Adipocyte (in vitro differentiated cells): ENCODE results near the gene CAMSAP3.

ENCODE experiments used
- DNase-seq: peaks from one replicate; pipeline ENCODE4 v3.0.0-alpha.2; 2015; ENCODE audit warnings: low read depth
- H3K27me3 ChIP-seq: replicated peaks from 2 replicates; pipeline ENCODE4 v1.7.0; 2013; ENCODE audit warnings: mild to moderate bottlenecking, low read length, moderate library complexity; ENCODE audit not compliant: control insufficient read depth, insufficient read depth
- H3K36me3 ChIP-seq: 2 replicates; pipeline ENCODE4 v1.7.0; 2013; ENCODE audit warnings: low read length, mild to moderate bottlenecking, moderate library complexity; ENCODE audit not compliant: control insufficient read depth, insufficient read depth, severe bottlenecking
- H3K4me1 ChIP-seq: 2 replicates; pipeline ENCODE4 v1.7.0; 2013; ENCODE audit warnings: mild to moderate bottlenecking, low read length, moderate library complexity; ENCODE audit not compliant: control insufficient read depth, insufficient read depth
- H3K4me3 ChIP-seq: 2 replicates; pipeline ENCODE4 v1.7.0; 2013; ENCODE audit warnings: mild to moderate bottlenecking, low read length, moderate library complexity
- H3K9ac ChIP-seq: 2 replicates; pipeline ENCODE4 v1.7.0; 2013; ENCODE audit warnings: mild to moderate bottlenecking, low read length, moderate library complexity
- H3K9me3 ChIP-seq: 2 replicates; pipeline ENCODE4 v1.7.0; 2013; ENCODE audit warnings: mild to moderate bottlenecking, low read length, moderate library complexity; ENCODE audit not compliant: control insufficient read depth

The CAMSAP3 gene

DNA sequence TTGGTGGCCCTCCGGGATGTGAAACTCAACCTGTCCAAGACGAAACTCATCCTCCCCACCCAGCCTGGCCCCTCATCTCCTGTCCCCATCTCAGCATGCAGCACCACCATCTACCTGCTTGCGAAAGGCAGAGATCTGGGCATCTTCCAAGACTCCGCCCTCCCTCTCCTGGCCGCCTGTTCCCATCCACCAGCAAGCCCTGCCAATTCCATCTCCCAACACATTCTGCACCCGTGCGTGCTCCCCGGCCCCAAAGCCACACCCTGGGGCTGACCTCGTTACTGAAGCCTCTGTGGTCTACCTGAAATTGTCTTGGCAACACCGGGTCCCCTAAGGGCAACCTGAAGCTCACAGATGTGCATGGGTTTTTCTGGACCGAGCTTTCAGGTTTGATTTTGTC, 13.2 kb upstream of the CAMSAP3 start:
- H3K4me3 ChIP-seq, result no peak overlapping the region
- no peaks in the 10 kb centered on the region for H3K9me3 ChIP-seq
- H3K9ac ChIP-seq, result no peak overlapping the region
- H3K27me3 ChIP-seq, result peaks cover 11% of the 10 kb centered on the region
- no peaks in the 10 kb centered on the region for H3K36me3 ChIP-seq
- H3K4me1 ChIP-seq, result no peaks in the 10 kb centered on the region
- DNase-seq, result no peak

DNA sequence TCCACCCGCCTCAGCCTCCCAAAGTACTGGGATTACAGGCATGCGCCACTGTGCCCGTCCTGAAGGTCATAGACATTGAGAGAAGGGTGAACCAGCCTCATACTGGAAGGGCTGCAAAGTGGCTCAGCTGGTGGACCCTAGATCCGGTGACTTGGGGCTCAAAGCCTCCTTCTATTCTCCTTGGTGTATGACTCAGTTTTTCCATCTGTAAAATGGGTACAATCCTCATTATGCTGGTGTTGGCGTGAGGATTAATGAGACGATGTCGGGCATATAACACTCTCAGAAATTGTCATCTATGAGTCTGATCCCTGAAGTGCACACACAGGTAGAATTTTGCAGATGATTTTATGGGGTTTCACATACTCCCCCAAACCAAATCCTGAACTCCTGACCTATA, 5.8 kb upstream of the CAMSAP3 start:
- H3K27me3 ChIP-seq, result peaks cover 15% of the 10 kb centered on the region
- H3K9ac ChIP-seq, result no peak overlapping the region
- H3K4me3 ChIP-seq, result no peak overlapping the region
- H3K36me3 ChIP-seq, result no peaks in the 10 kb centered on the region
- H3K9me3 ChIP-seq, result no peaks in the 10 kb centered on the region
- DNase-seq, result no peak
- no peaks in the 10 kb centered on the region for H3K4me1 ChIP-seq

DNA sequence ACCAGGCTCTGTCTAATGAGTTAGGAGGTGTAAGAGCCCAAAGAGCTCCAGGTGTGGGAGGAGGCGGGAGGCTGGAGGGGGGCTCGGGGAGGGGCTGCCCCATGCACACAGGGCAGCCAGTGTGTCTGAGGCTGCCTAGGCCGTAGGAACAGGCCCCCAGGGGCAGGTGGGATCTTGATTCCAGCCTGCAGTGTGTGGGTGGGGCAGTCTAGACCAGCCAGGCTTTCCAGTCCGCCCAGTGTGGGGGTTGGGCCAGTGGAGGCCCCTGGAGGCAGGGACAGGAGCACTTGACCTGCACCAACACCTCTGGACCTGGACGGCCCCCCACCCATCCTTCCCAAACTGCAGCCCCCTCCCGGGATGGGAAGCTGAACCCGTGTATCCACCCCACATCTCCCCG, 5.4 kb upstream of the CAMSAP3 start:
- H3K9me3 ChIP-seq, result no peaks in the 10 kb centered on the region
- no peak overlapping the region for H3K4me3 ChIP-seq
- no peak for DNase-seq
- no peak overlapping the region for H3K9ac ChIP-seq
- H3K4me1 ChIP-seq, result no peaks in the 10 kb centered on the region
- peaks cover 18% of the 10 kb centered on the region for H3K27me3 ChIP-seq
- H3K36me3 ChIP-seq, result no peaks in the 10 kb centered on the region

DNA sequence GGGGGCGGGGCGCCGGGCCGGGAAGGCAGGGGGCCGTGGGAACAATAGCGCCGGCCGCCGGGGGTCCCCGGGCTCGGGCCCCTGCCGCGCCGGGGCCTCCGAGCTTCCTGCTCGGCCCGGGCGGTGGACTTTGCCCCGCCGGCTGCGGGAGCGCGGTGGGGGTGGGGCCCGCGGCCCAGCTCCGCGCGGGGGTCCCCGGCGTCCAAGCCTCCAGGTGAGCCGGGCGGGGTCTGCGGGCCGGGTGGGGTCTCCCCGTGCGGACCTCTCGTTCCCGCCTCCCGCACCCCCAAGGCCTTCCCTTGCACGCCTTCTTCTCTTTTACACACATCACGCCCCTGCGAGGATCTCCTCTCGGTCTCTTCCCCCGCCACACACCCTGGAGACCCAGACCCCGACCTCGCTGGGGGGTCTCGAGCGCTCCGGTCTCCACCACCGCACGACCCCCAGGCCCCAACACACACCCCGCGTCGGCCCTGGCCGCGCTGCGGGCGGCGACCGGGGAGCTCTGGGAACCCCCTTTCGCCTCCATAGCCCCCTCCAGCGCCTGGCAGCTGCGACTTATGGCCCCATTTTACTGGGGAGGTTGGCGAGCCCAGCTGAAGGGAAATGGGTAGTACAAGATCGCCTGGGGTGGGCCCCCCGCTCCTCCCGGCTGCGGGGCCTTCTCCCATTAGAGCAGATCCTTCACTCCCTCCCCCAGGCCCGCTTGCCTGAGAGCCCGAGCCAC, 711 bp downstream of the CAMSAP3 start:
- no peaks in the 10 kb centered on the region for H3K36me3 ChIP-seq
- H3K4me3 ChIP-seq, result no peak overlapping the region
- H3K9ac ChIP-seq, result no peak overlapping the region
- no peaks in the 10 kb centered on the region for H3K4me1 ChIP-seq
- H3K27me3 ChIP-seq, result peaks cover 39% of the 10 kb centered on the region
- no peak for DNase-seq
- H3K9me3 ChIP-seq, result no peaks in the 10 kb centered on the region

DNA sequence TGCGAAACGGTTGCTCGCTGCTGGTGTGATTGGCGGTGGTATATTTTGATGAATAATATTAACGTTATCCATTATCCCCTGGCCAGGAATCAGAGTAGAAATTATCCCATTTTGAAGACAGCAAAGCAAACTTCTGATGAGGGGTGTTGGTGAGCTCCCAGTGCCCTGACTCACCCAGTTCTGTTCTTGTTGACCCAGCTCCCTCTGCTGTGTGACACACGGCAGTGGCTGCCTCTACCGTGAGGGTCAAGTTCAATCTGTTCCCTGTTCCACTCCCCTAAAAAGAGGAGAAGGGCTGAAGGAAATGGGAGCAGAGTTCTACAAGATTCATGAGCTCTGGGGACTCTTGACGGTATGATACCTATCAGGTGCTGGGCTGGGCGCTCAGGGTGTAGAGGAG, 2.0 kb downstream of the CAMSAP3 start:
- no peaks in the 10 kb centered on the region for H3K36me3 ChIP-seq
- peaks cover 39% of the 10 kb centered on the region for H3K27me3 ChIP-seq
- no peak overlapping the region for H3K9ac ChIP-seq
- no peak for DNase-seq
- no peaks in the 10 kb centered on the region for H3K4me1 ChIP-seq
- no peak overlapping the region for H3K4me3 ChIP-seq
- H3K9me3 ChIP-seq, result no peaks in the 10 kb centered on the region

DNA sequence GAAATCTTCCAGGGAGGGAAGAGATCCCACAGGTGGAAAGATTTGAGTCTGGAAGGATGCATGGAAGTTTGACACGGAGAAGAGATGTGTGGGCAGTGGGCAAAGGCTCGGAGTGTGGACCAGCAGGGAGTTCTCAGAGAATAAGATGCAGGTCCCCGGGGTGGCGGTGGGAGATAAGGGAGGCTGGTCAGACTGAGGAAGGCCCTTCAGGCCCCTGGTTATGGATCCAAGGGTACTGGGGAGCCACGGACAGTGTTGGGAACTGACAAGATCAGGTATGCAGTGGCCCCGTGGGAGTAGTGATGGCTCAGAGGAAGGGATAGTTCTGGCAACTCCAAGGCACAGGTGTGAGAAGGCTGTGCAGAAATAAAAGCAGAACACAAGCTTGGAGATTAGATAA, 2.5 kb downstream of the CAMSAP3 start:
- no peaks in the 10 kb centered on the region for H3K9me3 ChIP-seq
- H3K9ac ChIP-seq, result no peak overlapping the region
- peaks cover 2% of the 10 kb centered on the region for H3K4me1 ChIP-seq
- peaks cover 38% of the 10 kb centered on the region for H3K27me3 ChIP-seq
- DNase-seq, result no peak
- H3K4me3 ChIP-seq, result no peak overlapping the region
- H3K36me3 ChIP-seq, result no peaks in the 10 kb centered on the region

DNA sequence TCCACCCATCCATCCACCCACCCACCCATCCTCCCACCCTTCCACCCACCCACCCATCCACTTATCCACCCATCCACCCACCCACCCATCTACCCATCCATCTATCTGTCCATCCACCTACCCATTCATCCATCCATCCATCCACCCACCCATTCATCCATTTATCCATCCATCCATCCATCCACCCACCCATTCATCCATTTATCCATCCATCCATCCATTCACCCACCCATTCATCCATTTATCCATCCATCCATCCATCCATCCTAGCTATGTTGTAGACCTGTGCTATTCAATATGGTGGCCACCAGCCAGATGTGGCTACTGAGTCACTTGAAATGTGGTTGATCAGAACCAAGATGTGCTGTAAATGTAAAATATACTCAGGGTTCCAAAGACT, 5.1 kb downstream of the CAMSAP3 start:
- H3K4me1 ChIP-seq, result peaks cover 2% of the 10 kb centered on the region
- H3K4me3 ChIP-seq, result no peak overlapping the region
- no peak overlapping the region for H3K9ac ChIP-seq
- DNase-seq, result no peak
- H3K36me3 ChIP-seq, result no peaks in the 10 kb centered on the region
- H3K9me3 ChIP-seq, result no peaks in the 10 kb centered on the region
- peaks cover 36% of the 10 kb centered on the region for H3K27me3 ChIP-seq

DNA sequence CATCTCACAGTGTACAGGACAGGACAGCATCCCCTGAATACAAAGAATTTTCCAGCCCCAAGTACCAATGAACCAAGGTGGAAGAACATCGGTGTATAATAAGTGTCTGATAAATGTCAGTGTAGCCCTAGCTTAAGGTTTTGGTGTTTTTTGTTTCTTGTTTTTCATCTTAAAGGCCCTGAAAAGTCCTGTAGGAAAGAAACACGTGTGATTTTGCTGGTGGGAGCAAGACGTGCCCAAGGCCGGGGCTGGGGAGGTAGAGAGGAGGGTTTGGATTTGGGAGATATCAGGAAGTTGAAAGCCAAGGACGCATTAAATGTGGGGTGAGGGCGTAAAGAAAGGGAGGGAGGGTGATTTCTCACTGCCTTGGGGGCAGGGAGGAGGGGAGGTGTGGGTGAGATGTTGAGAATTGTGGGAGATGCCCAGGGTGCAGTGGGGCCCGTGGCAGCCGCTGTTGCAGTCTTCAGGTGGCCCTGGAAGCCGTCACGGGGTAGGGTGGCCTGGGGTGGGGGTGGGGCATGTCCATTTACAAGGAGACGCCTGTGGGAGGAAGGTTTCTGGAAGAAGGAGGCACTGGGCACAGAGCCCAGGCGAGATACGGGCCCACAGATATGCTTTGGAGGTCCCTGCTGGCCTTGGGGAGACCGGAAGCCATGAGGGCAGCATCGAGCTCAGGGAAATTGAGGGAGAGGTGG, 6.7 kb downstream of the CAMSAP3 start:
- no peak overlapping the region for H3K9ac ChIP-seq
- H3K27me3 ChIP-seq, result peaks cover 35% of the 10 kb centered on the region
- H3K36me3 ChIP-seq, result no peaks in the 10 kb centered on the region
- no peaks in the 10 kb centered on the region for H3K9me3 ChIP-seq
- H3K4me3 ChIP-seq, result no peak overlapping the region
- peaks cover 2% of the 10 kb centered on the region for H3K4me1 ChIP-seq
- no peak for DNase-seq

DNA sequence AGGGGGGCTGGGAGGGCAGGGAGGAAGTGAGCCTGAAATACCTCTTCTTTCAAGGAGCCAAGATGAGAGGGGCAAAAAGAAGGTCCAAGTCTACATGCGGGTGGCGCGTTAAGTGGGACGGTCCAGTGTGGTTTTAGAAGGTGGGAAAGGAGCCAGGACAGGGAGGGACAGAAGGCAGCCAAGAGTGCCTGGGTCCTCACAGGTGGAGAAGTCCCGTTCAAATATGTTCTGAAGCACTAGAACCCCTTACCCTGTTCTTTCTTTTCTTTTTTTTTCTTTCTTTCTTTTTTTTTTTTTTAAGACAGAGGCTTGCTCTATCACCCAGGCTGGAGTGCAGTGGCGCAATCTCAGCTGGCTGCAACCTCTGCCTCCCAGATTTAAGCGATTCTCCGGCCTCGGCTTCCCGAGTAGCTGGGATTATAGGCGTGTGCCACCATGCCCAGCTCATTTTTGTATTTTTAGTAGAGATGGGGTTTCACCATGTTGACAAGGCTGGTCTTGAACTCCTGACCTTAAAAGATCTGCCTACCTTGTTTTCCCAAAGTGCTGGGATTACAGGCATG, 7.4 kb downstream of the CAMSAP3 start:
- Histone ChIP-seq H3K9ac (no peak overlapping the region), H3K9me3 (no peaks in the 10 kb centered on the region), H3K36me3 (no peaks in the 10 kb centered on the region), H3K4me1 (peaks cover 2% of the 10 kb centered on the region), H3K4me3 (no peak overlapping the region), H3K27me3 (peaks cover 30% of the 10 kb centered on the region)
- DNase-seq, result no peak

DNA sequence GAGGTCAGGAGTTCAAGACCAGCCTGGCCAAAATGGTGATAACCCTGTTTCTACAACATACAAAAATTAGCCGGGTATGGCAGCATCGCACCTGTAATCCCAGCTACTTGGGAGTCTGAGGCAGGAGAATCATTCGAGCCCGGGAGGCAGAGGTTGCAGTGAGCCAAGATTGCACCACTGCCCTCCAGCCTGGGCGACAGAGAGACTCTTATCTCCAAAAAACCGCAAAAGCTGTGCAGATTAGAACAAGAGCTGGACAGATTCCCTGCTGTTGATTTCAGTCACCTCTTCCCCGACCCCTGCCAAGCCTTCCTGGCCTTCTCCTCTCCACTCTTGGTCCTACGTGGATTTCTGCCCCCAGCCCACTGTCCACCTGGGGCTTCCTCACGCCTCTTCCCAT, 8.3 kb downstream of the CAMSAP3 start:
- no peak for DNase-seq
- peaks cover 2% of the 10 kb centered on the region for H3K4me1 ChIP-seq
- H3K27me3 ChIP-seq, result peaks cover 23% of the 10 kb centered on the region
- no peak overlapping the region for H3K4me3 ChIP-seq
- no peaks in the 10 kb centered on the region for H3K9me3 ChIP-seq
- H3K36me3 ChIP-seq, result no peaks in the 10 kb centered on the region
- H3K9ac ChIP-seq, result no peak overlapping the region

DNA sequence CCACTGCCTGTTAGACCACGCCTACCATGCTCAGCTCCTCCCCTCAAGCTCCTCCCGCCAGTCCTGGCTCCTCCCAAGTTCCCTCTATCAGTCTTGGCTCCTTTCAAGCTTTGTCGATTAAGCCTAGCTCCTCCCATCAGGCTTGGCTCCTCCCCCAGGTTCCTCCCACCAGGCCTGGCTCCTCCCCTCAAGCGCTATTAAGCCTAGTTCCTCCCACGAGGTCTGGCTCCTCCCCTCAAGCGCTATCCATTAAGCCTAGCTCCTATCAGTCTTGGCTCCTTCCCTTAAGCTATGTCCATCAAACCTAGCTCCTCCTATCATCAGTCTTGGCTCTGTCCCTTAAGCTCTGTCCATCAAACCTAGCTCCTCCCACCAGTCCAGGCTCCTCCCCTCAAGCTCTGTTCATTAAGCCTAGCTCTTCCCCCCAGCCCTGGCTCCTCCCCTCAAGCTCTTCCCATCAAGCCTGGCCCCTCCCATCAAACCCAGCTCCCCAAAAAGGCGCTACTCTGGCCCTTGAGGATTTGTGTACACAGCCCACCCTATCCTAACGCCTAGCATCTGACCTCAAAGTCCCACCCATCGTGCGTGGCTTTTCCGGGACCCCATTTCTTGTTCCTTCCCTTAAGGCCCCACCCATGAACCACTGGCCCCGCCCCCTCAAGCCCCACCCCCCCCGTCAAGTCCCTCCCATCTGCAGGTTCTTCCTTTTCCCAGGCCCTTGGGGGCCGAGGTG, 10.0 kb downstream of the CAMSAP3 start:
- Histone ChIP-seq H3K4me1 (peaks cover 2% of the 10 kb centered on the region), H3K27me3 (peaks cover 23% of the 10 kb centered on the region), H3K4me3 (no peak overlapping the region), H3K9me3 (no peaks in the 10 kb centered on the region), H3K36me3 (no peaks in the 10 kb centered on the region), H3K9ac (no peak overlapping the region)
- DNase-seq, result no peak
